MM.1S (cell line): Measurements from ENCODE around the gene LILRA1.
"Not testable (repeated sequence)": the region's sequence is repeated elsewhere in the genome, so short reads cannot be mapped to it uniquely, and the experiment has no call there.

ENCODE experiments used
- DNase-seq: peaks from one replicate; pipeline ENCODE4 v3.0.0-alpha.2; 2015
- H2AFZ ChIP-seq: fragments of 300-600 bp; sonication (generic); 2 replicates; pipeline ENCODE4 v1.6.0; 2016; ENCODE audit warnings: antibody characterized with exemption, low read length
- H3F3A ChIP-seq: fragments of 300-600 bp; sonication (generic); 2 replicates; pipeline ENCODE4 v1.6.1; 2016; ENCODE audit warnings: mild to moderate bottlenecking, antibody characterized with exemption, low read length, moderate library complexity, mixed read lengths; ENCODE audit not compliant: insufficient read depth
- H3K27ac ChIP-seq: fragments of 300-600 bp; sonication (generic); 2 replicates; pipeline ENCODE4 v1.5.1; 2016; ENCODE audit warnings: mild to moderate bottlenecking, low read length
- H3K27me3 ChIP-seq: fragments of 300-600 bp; sonication (generic); replicated peaks from 2 replicates; pipeline ENCODE4 v1.6.0; 2016; ENCODE audit warnings: low read length; ENCODE audit not compliant: insufficient read depth
- H3K36me3 ChIP-seq: fragments of 300-600 bp; sonication (generic); replicated peaks from 2 replicates; pipeline ENCODE4 v1.6.1; 2016; ENCODE audit warnings: mild to moderate bottlenecking, low read length, mixed read lengths; ENCODE audit not compliant: insufficient read depth
- H3K4me1 ChIP-seq: fragments of 300-600 bp; sonication (generic); 2 replicates; pipeline ENCODE4 v1.6.1; 2016; ENCODE audit warnings: low read length, mixed read lengths
- H3K4me2 ChIP-seq: fragments of 300-600 bp; sonication (generic); 2 replicates; pipeline ENCODE4 v1.6.0; 2016; ENCODE audit warnings: low read depth, low read length
- H3K4me3 ChIP-seq: fragments of 300-600 bp; sonication (generic); 2 replicates; pipeline ENCODE4 v1.5.1; 2016; ENCODE audit warnings: low read length, mixed read lengths
- H3K79me2 ChIP-seq: fragments of 300-600 bp; sonication (generic); 2 replicates; pipeline ENCODE4 v1.6.1; 2016; ENCODE audit warnings: mixed run types, low read length, mixed read lengths
- H3K9ac ChIP-seq: fragments of 300-600 bp; sonication (generic); 2 replicates; pipeline ENCODE4 v1.6.1; 2016; ENCODE audit warnings: low read length, mixed read lengths
- H3K9me2 ChIP-seq: fragments of 300-600 bp; sonication (generic); replicated peaks from 2 replicates; pipeline ENCODE4 v1.6.1; 2016; ENCODE audit warnings: mild to moderate bottlenecking, low read length, mixed read lengths; ENCODE audit not compliant: insufficient read depth
- H3K9me3 ChIP-seq: fragments of 300-600 bp; sonication (generic); replicated peaks from 2 replicates; pipeline ENCODE4 v1.6.1; 2016; ENCODE audit warnings: mild to moderate bottlenecking, low read length, mixed read lengths; ENCODE audit not compliant: insufficient read depth
- H4K20me1 ChIP-seq: fragments of 300-600 bp; sonication (generic); 2 replicates; pipeline ENCODE4 v1.6.1; 2016; ENCODE audit warnings: mild to moderate bottlenecking, low read length, moderate library complexity, mixed read lengths; ENCODE audit not compliant: insufficient read depth
- CTCF ChIP-seq: fragments of 300-600 bp; sonication (generic); IDR thresholded peaks from 2 replicates; pipeline ENCODE4 v1.5.1; 2016; ENCODE audit warnings: antibody characterized with exemption, low read length, mixed read lengths
- EZH2 ChIP-seq: fragments of 300-600 bp; sonication (generic); optimal IDR thresholded peaks from 2 replicates; pipeline ENCODE3; 2017; ENCODE audit warnings: low read depth, mild to moderate bottlenecking, antibody characterized with exemption, low read length, mixed read lengths
- EZH2phosphoT487 ChIP-seq: fragments of 300-600 bp; sonication (generic); IDR thresholded peaks from 2 replicates; pipeline ENCODE4 v1.6.1; 2018; ENCODE audit warnings: antibody characterized with exemption, low read length

Gene LILRA1

GRCh38 chr19:54574527-54575056 lies 18.8 kb upstream of the LILRA1 start:
- no peak overlapping the region for H3K4me2 ChIP-seq
- H3F3A ChIP-seq, result no peaks in the 10 kb centered on the region
- DNase-seq, result no peak
- TF ChIP-seq CTCF (no peak), EZH2phosphoT487 (no peak), EZH2 (no peak)
- H4K20me1 ChIP-seq, result no peaks in the 10 kb centered on the region
- H3K27ac ChIP-seq, result no peak overlapping the region
- H3K4me1 ChIP-seq, result 0 out of 2 replicates have a peak, but pooled peaks cover 6% of the 10 kb centered on the region
- H3K79me2 ChIP-seq, result no peaks in the 10 kb centered on the region
- H3K9me2 ChIP-seq, result no peaks in the 10 kb centered on the region
- no peak overlapping the region for H2AFZ ChIP-seq
- H3K36me3 ChIP-seq, result no peaks in the 10 kb centered on the region
- no peak overlapping the region for H3K4me3 ChIP-seq
- no peak overlapping the region for H3K9ac ChIP-seq
- peaks cover 64% of the 10 kb centered on the region for H3K27me3 ChIP-seq
- no peaks in the 10 kb centered on the region for H3K9me3 ChIP-seq

- not testable (repeated sequence) for DNase-seq, H3K4me2 ChIP-seq, H4K20me1 ChIP-seq, H3F3A ChIP-seq, H3K79me2 ChIP-seq, H3K27ac ChIP-seq, H2AFZ ChIP-seq, H3K9me3 ChIP-seq, H3K9me2 ChIP-seq, H3K36me3 ChIP-seq, H3K4me3 ChIP-seq, H3K4me1 ChIP-seq, H3K9ac ChIP-seq
- peaks cover 57% of the 10 kb centered on the region for H3K27me3 ChIP-seq
Measured at GRCh38 chr19:54575205-54575604, 18.2 kb upstream of the LILRA1 start.

GRCh38 chr19:54576411-54576976 lies 16.9 kb upstream of the LILRA1 start:
- no peak overlapping the region for H3K4me2 ChIP-seq
- H3K4me3 ChIP-seq, result no peak overlapping the region
- no peaks in the 10 kb centered on the region for H4K20me1 ChIP-seq
- peaks cover 45% of the 10 kb centered on the region for H3K27me3 ChIP-seq
- H3K9ac ChIP-seq, result no peak overlapping the region
- no peaks in the 10 kb centered on the region for H3K79me2 ChIP-seq
- H3K36me3 ChIP-seq, result no peaks in the 10 kb centered on the region
- no peaks in the 10 kb centered on the region for H3F3A ChIP-seq
- TF ChIP-seq EZH2 (no peak), CTCF (no peak), EZH2phosphoT487 (no peak)
- DNase-seq, result no peak
- H2AFZ ChIP-seq, result no peak overlapping the region
- H3K4me1 ChIP-seq, result 0 out of 2 replicates have a peak, but pooled peaks cover 6% of the 10 kb centered on the region
- no peaks in the 10 kb centered on the region for H3K9me3 ChIP-seq
- no peaks in the 10 kb centered on the region for H3K9me2 ChIP-seq
- no peak overlapping the region for H3K27ac ChIP-seq

GRCh38 chr19:54577334-54577733 lies 16.1 kb upstream of the LILRA1 start:
- TF ChIP-seq EZH2 (no peak), EZH2phosphoT487 (no peak), CTCF (no peak)
- Histone ChIP-seq H3K9ac (no peak overlapping the region), H3K27ac (no peak overlapping the region), H3K4me2 (no peak overlapping the region), H3K9me2 (no peaks in the 10 kb centered on the region), H3F3A (no peaks in the 10 kb centered on the region), H3K36me3 (no peaks in the 10 kb centered on the region), H3K9me3 (no peaks in the 10 kb centered on the region), H3K79me2 (no peaks in the 10 kb centered on the region), H4K20me1 (no peaks in the 10 kb centered on the region), H3K27me3 (peaks cover 50% of the 10 kb centered on the region), H2AFZ (no peak overlapping the region), H3K4me1 (0 out of 2 replicates have a peak, but pooled peaks cover 6% of the 10 kb centered on the region), H3K4me3 (no peak overlapping the region)
- no peak for DNase-seq

- DNase-seq, H3K9ac ChIP-seq, H4K20me1 ChIP-seq, H3K4me1 ChIP-seq, H3K4me3 ChIP-seq, H3K9me2 ChIP-seq, H3K79me2 ChIP-seq, H3K36me3 ChIP-seq, H3F3A ChIP-seq, H3K27ac ChIP-seq, H3K4me2 ChIP-seq, H3K9me3 ChIP-seq, H2AFZ ChIP-seq: not testable (repeated sequence)
- H3K27me3 ChIP-seq, result peaks cover 44% of the 10 kb centered on the region
Measured at GRCh38 chr19:54578268-54578667, 15.2 kb upstream of the LILRA1 start.
